WTC11 (cell line): ENCODE measurements around the gene CHD9. TPM values are rescaled to one million over a fixed set of nuclear protein-coding genes. Genes with fewer than 3 reads are reported as not detected.

Source experiments
- ATAC-seq: fragments of 200-7000 bp; cut with Tn5 transposase; 2 replicates; pipeline ENCODE4 v1.10.0; 2021; ENCODE audit warnings: mild to moderate bottlenecking, moderate library complexity
- CTCF ChIA-PET: fragments of 300-600 bp; sonication (Branson Sonifier 250); formaldehyde crosslinking; loops from one replicate; lab custom pipeline; 2021; ENCODE audit warnings: antibody characterized with exemption; lab: Charles Lee
- POLR2A ChIA-PET: fragments of 350-600 bp; sonication (Branson Sonifier 250); formaldehyde crosslinking; loops from one replicate; lab custom pipeline; 2021; ENCODE audit warnings: antibody characterized with exemption; lab: Charles Lee
- DNase-seq: peaks from one replicate; pipeline ENCODE4 v3.0.0; 2021; ENCODE audit warnings: low spot score
- H3K27ac Mint-ChIP-seq: 2 replicates; pipeline ENCODE4 v1.8.0; 2021; ENCODE audit warnings: mixed read lengths
- H3K27me3 Mint-ChIP-seq: 2 replicates; pipeline ENCODE4 v1.8.0; 2021; ENCODE audit warnings: low read depth, mild to moderate bottlenecking, moderate library complexity, mixed read lengths
- H3K36me3 Mint-ChIP-seq: 2 replicates; pipeline ENCODE4 v1.8.0; 2021; ENCODE audit warnings: mixed read lengths
- H3K4me1 Mint-ChIP-seq: 2 replicates; pipeline ENCODE4 v1.8.0; 2022; ENCODE audit warnings: mixed read lengths
- H3K4me3 Mint-ChIP-seq: 2 replicates; pipeline ENCODE4 v1.8.0; 2021; ENCODE audit warnings: mild to moderate bottlenecking, moderate library complexity, mixed read lengths
- H3K9me3 Mint-ChIP-seq: 2 replicates; pipeline ENCODE4 v1.8.0; 2021; ENCODE audit warnings: mixed read lengths
- ATF1 ChIP-seq: sonication (generic); formaldehyde crosslinking; IDR thresholded peaks from 2 replicates; pipeline ENCODE4 v1.8.1; 2023; ENCODE audit warnings: mild to moderate bottlenecking, moderate library complexity, missing genetic modification reagents
- FOXK1 ChIP-seq: sonication (generic); formaldehyde crosslinking; IDR thresholded peaks from 2 replicates; pipeline ENCODE4 v1.8.0; 2022; ENCODE audit warnings: mild to moderate bottlenecking, moderate library complexity, missing genetic modification reagents
- JUN ChIP-seq: sonication (generic); formaldehyde crosslinking; IDR thresholded peaks from 2 replicates; pipeline ENCODE4 v1.8.0; 2023; ENCODE audit warnings: mild to moderate bottlenecking, missing genetic modification reagents
- KAT7 ChIP-seq: sonication (generic); formaldehyde crosslinking; IDR thresholded peaks from 2 replicates; pipeline ENCODE4 v1.8.1; 2023; ENCODE audit warnings: missing genetic modification reagents, mild to moderate bottlenecking, borderline replicate concordance
- total RNA-seq: library from RNA; stranded (reverse); gene quantifications from 3 replicates; pipeline ENCODE4 v1.2.3, GENCODE V29; 2021
- TF ChIP-seq, protein P1 (sequence below): sonication (generic); formaldehyde crosslinking; IDR thresholded peaks from 2 replicates; pipeline ENCODE4 v1.8.0; 2022; ENCODE audit warnings: mild to moderate bottlenecking, missing genetic modification reagents
- TF ChIP-seq, protein P2 (sequence below): sonication (generic); formaldehyde crosslinking; IDR thresholded peaks from 2 replicates; pipeline ENCODE4 v1.8.0; 2023; ENCODE audit warnings: missing genetic modification reagents
- TF ChIP-seq, protein P3 (sequence below): sonication (generic); formaldehyde crosslinking; IDR thresholded peaks from 2 replicates; pipeline ENCODE4 v1.8.1; 2022; ENCODE audit warnings: mild to moderate bottlenecking, missing genetic modification reagents, moderate library complexity, borderline replicate concordance
- TF ChIP-seq, protein P4 (sequence below): sonication (generic); formaldehyde crosslinking; IDR thresholded peaks from 2 replicates; pipeline ENCODE4 v1.8.1; 2023; ENCODE audit warnings: mild to moderate bottlenecking, missing genetic modification reagents
- TF ChIP-seq, protein P5 (sequence below): sonication (generic); formaldehyde crosslinking; IDR thresholded peaks from 2 replicates; pipeline ENCODE4 v1.8.1; 2022; ENCODE audit warnings: low read depth, mild to moderate bottlenecking, moderate library complexity, missing genetic modification reagents, borderline replicate concordance
- TF ChIP-seq, protein P6 (sequence below): fragments of 250-450 bp; sonication (Bioruptor Pico); IDR thresholded peaks from 2 replicates; pipeline ENCODE4 v1.9.0; 2021; ENCODE audit warnings: mild to moderate bottlenecking, borderline replicate concordance
- TF ChIP-seq, protein P7 (sequence below): sonication (generic); formaldehyde crosslinking; IDR thresholded peaks from 2 replicates; pipeline ENCODE4 v1.8.1; 2023; ENCODE audit warnings: mild to moderate bottlenecking, missing genetic modification reagents, moderate library complexity
- TF ChIP-seq, protein P8 (sequence below): fragments of 200-600 bp; IDR thresholded peaks from 2 replicates; pipeline ENCODE4 v1.8.0; 2022; ENCODE audit warnings: antibody characterized with exemption

CHD9 gene
- total RNA-seq, 1 experiment from 2014 or later = 31.3 TPM

DNA sequence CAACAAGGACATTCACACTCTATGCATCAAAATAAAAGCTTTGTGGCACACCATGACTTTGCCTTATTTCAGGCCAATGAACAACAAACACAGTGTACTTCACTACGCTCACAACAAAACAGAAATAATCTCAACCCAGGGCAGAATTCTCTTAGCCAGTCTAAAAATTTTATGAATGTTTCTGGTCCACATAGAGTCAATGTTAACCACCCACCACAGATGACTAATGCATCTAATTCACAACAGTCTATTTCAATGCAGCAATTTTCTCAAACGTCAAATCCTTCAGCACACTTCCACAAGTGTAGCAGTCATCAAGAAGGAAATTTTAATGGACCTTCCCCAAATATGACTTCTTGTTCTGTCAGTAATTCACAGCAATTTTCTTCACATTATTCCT lies 101.7 kb downstream of the CHD9 start:
- H3K4me1 Mint-ChIP-seq = peaks cover 7% of the 10 kb centered on the region
- H3K36me3 Mint-ChIP-seq = peaks cover 17% of the 10 kb centered on the region
- POLR2A ChIA-PET = no interaction called here
- H3K27me3 Mint-ChIP-seq = no peaks in the 10 kb centered on the region
- no peaks in the 10 kb centered on the region for H3K9me3 Mint-ChIP-seq
- DNase-seq (no peak), ATAC-seq (no peak)
- CTCF ChIA-PET = interaction anchor here (2.4 kb wide), 1 partner anchor 102 kb away, joined by 7 read pairs; the partner anchor contains the start of gene CHD9
- no peak overlapping the region for H3K4me3 Mint-ChIP-seq
- H3K27ac Mint-ChIP-seq = no peak overlapping the region
- TF ChIP-seq, protein P1, sequence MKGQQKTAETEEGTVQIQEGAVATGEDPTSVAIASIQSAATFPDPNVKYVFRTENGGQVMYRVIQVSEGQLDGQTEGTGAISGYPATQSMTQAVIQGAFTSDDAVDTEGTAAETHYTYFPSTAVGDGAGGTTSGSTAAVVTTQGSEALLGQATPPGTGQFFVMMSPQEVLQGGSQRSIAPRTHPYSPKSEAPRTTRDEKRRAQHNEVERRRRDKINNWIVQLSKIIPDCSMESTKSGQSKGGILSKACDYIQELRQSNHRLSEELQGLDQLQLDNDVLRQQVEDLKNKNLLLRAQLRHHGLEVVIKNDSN (CRISPR knock-in tag) = no peak
- TF ChIP-seq, protein P2, sequence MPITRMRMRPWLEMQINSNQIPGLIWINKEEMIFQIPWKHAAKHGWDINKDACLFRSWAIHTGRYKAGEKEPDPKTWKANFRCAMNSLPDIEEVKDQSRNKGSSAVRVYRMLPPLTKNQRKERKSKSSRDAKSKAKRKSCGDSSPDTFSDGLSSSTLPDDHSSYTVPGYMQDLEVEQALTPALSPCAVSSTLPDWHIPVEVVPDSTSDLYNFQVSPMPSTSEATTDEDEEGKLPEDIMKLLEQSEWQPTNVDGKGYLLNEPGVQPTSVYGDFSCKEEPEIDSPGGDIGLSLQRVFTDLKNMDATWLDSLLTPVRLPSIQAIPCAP (CRISPR knock-in tag) = no peak
- TF ChIP-seq, protein P3, sequence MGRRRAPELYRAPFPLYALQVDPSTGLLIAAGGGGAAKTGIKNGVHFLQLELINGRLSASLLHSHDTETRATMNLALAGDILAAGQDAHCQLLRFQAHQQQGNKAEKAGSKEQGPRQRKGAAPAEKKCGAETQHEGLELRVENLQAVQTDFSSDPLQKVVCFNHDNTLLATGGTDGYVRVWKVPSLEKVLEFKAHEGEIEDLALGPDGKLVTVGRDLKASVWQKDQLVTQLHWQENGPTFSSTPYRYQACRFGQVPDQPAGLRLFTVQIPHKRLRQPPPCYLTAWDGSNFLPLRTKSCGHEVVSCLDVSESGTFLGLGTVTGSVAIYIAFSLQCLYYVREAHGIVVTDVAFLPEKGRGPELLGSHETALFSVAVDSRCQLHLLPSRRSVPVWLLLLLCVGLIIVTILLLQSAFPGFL (CRISPR knock-in tag) = no peak
- TF ChIP-seq FOXK1 (CRISPR knock-in tag) (no peak), KAT7 (CRISPR knock-in tag) (no peak)
- TF ChIP-seq, protein P4, sequence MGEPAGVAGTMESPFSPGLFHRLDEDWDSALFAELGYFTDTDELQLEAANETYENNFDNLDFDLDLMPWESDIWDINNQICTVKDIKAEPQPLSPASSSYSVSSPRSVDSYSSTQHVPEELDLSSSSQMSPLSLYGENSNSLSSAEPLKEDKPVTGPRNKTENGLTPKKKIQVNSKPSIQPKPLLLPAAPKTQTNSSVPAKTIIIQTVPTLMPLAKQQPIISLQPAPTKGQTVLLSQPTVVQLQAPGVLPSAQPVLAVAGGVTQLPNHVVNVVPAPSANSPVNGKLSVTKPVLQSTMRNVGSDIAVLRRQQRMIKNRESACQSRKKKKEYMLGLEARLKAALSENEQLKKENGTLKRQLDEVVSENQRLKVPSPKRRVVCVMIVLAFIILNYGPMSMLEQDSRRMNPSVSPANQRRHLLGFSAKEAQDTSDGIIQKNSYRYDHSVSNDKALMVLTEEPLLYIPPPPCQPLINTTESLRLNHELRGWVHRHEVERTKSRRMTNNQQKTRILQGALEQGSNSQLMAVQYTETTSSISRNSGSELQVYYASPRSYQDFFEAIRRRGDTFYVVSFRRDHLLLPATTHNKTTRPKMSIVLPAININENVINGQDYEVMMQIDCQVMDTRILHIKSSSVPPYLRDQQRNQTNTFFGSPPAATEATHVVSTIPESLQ (CRISPR knock-in tag) = no peak

DNA sequence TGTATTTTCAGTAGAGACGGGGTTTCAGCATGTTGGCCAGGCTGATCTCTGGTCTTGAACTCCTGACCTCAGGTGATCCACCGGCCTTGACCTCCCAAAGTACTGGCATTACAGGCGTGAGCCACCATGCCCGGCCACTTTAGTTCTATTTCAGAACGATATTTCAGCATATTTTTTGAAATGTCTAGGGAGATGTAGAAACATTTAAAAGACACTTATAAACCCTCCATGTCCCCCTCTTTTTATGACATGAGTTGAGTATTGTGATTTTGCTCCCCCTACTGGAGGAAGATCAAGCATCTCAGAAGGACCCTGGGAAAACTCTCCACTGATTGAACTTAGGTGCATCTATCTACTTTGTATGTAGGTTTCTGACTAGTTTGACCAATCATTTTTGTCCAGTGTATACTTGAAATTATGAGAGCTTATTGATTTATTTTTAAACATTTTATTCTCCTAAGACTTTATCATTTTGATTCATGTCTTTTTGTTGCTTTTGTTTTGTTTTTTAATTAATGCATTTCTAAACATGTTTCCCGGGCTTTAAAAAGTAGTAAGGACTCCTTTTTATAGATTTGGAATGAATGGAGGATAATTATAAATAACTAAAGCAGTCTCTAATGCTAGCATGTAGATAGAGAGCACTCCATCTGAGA lies 105.1 kb downstream of the CHD9 start:
- POLR2A ChIA-PET = no interaction called here
- DNase-seq = no peak
- CTCF ChIA-PET = interaction anchor here (0.6 to 1.5 kb wide), 2 partner anchors 20 to 105 kb away, joined by 4 to 6 read pairs; partner anchors contain the start of gene CHD9

More for the DNA sequence above, 105.1 kb downstream of the CHD9 start:
- TF ChIP-seq JUN (CRISPR knock-in tag) (no peak), ATF1 (CRISPR knock-in tag) (no peak)
- TF ChIP-seq, protein P5, sequence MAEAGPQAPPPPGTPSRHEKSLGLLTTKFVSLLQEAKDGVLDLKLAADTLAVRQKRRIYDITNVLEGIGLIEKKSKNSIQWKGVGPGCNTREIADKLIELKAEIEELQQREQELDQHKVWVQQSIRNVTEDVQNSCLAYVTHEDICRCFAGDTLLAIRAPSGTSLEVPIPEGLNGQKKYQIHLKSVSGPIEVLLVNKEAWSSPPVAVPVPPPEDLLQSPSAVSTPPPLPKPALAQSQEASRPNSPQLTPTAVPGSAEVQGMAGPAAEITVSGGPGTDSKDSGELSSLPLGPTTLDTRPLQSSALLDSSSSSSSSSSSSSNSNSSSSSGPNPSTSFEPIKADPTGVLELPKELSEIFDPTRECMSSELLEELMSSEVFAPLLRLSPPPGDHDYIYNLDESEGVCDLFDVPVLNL (CRISPR knock-in tag) = no peak
- TF ChIP-seq, protein P6, sequence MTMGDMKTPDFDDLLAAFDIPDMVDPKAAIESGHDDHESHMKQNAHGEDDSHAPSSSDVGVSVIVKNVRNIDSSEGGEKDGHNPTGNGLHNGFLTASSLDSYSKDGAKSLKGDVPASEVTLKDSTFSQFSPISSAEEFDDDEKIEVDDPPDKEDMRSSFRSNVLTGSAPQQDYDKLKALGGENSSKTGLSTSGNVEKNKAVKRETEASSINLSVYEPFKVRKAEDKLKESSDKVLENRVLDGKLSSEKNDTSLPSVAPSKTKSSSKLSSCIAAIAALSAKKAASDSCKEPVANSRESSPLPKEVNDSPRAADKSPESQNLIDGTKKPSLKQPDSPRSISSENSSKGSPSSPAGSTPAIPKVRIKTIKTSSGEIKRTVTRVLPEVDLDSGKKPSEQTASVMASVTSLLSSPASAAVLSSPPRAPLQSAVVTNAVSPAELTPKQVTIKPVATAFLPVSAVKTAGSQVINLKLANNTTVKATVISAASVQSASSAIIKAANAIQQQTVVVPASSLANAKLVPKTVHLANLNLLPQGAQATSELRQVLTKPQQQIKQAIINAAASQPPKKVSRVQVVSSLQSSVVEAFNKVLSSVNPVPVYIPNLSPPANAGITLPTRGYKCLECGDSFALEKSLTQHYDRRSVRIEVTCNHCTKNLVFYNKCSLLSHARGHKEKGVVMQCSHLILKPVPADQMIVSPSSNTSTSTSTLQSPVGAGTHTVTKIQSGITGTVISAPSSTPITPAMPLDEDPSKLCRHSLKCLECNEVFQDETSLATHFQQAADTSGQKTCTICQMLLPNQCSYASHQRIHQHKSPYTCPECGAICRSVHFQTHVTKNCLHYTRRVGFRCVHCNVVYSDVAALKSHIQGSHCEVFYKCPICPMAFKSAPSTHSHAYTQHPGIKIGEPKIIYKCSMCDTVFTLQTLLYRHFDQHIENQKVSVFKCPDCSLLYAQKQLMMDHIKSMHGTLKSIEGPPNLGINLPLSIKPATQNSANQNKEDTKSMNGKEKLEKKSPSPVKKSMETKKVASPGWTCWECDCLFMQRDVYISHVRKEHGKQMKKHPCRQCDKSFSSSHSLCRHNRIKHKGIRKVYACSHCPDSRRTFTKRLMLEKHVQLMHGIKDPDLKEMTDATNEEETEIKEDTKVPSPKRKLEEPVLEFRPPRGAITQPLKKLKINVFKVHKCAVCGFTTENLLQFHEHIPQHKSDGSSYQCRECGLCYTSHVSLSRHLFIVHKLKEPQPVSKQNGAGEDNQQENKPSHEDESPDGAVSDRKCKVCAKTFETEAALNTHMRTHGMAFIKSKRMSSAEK (CRISPR knock-in tag) = no peak
- TF ChIP-seq, protein P7, sequence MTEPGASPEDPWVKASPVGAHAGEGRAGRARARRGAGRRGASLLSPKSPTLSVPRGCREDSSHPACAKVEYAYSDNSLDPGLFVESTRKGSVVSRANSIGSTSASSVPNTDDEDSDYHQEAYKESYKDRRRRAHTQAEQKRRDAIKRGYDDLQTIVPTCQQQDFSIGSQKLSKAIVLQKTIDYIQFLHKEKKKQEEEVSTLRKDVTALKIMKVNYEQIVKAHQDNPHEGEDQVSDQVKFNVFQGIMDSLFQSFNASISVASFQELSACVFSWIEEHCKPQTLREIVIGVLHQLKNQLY (CRISPR knock-in tag) = no peak
- TF ChIP-seq, protein P8, sequence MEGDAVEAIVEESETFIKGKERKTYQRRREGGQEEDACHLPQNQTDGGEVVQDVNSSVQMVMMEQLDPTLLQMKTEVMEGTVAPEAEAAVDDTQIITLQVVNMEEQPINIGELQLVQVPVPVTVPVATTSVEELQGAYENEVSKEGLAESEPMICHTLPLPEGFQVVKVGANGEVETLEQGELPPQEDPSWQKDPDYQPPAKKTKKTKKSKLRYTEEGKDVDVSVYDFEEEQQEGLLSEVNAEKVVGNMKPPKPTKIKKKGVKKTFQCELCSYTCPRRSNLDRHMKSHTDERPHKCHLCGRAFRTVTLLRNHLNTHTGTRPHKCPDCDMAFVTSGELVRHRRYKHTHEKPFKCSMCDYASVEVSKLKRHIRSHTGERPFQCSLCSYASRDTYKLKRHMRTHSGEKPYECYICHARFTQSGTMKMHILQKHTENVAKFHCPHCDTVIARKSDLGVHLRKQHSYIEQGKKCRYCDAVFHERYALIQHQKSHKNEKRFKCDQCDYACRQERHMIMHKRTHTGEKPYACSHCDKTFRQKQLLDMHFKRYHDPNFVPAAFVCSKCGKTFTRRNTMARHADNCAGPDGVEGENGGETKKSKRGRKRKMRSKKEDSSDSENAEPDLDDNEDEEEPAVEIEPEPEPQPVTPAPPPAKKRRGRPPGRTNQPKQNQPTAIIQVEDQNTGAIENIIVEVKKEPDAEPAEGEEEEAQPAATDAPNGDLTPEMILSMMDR = peak; percentile 51
- ATAC-seq = peak; percentile 76
- Mint-ChIP-seq H3K27me3 (no peaks in the 10 kb centered on the region), H3K9me3 (no peaks in the 10 kb centered on the region), H3K4me1 (peaks cover 3% of the 10 kb centered on the region), H3K27ac (no peak overlapping the region), H3K4me3 (no peak overlapping the region), H3K36me3 (peaks cover 17% of the 10 kb centered on the region)
